ENCODE data around the gene MRPS17. TPM values are rescaled to one million over a fixed set of nuclear protein-coding genes. Genes with fewer than 3 reads are reported as not detected.
A peak's percentile ranks its signal among the peaks of the same experiment; 100 is the strongest.

The MRPS17 gene
- total and polyA plus RNA-seq, 12 donors, result 10.4 to 28.3 (median 14.5) TPM

GRCh38 chr7:55970978-55971377, 19.3 kb downstream of the MRPS17 start:
- intact Hi-C loops (cut with DNase I), result no loop called here
- H3K36me3 ChIP-seq (replicated peaks in 1 of 2), result no peaks in the 10 kb centered on the region
- peak in 3 of 7 donors; percentile 27 to 41 (median 33) for DNase-seq

GRCh38 chr7:55973747-55974250, 22.1 kb downstream of the MRPS17 start:
- no peak for TF ChIP-seq CTCF (IDR thresholded peaks at IDR 0.05)
- TF ChIP-seq POLR2A (IDR thresholded peaks at IDR 0.05), result no peak
- Histone ChIP-seq H3K27ac (no peak overlapping the region), H3K4me1 (replicated peaks in 1 of 2) (peaks cover 10% of the 10 kb centered on the region in 2 donors), H3K27me3 (no peaks in the 10 kb centered on the region), H3K4me3 (no peak overlapping the region), H3K36me3 (replicated peaks in 1 of 2) (peaks cover 0 to 6% of the 10 kb centered on the region in 2 donors), H3K9me3 (replicated peaks in 1 of 3) (no peaks in the 10 kb centered on the region)
- WGBS, 4 donors, result 95 to 99% (median 96%) methylated on average over 7 of the region's 7 CpGs
- DNase-seq, result no peak
- intact Hi-C loops (cut with DNase I), result no loop called here

More at GRCh38 chr7:55970978-55971377, 19.3 kb downstream of the MRPS17 start:
- Histone ChIP-seq H3K4me1 (replicated peaks in 1 of 2) (peaks cover 20 to 21% of the 10 kb centered on the region in 2 donors), H3K9me3 (replicated peaks in 1 of 3) (no peaks in the 10 kb centered on the region), H3K27ac (peak overlapping the region in 1 of 5 donors; percentile 21), H3K27me3 (no peaks in the 10 kb centered on the region), H3K4me3 (no peak overlapping the region)
- TF ChIP-seq POLR2A (IDR thresholded peaks at IDR 0.05) (no peak), CTCF (IDR thresholded peaks at IDR 0.05) (no peak)
- 48 to 57% (median 51%) methylated on average over 8 of the region's 8 CpGs for WGBS, 4 donors

- no peak for DNase-seq
- no peak for TF ChIP-seq CTCF (IDR thresholded peaks at IDR 0.05)
- TF ChIP-seq POLR2A (IDR thresholded peaks at IDR 0.05), result no peak
- H3K27me3 ChIP-seq, result no peaks in the 10 kb centered on the region
- no peaks in the 10 kb centered on the region for H3K9me3 ChIP-seq (replicated peaks in 1 of 3)
- peaks cover 0 to 29% of the 10 kb centered on the region in 2 donors for H3K36me3 ChIP-seq (replicated peaks in 1 of 2)
- peaks cover 3 to 4% of the 10 kb centered on the region in 2 donors for H3K4me1 ChIP-seq (replicated peaks in 1 of 2)
- H3K4me3 ChIP-seq, result no peak overlapping the region
- 75 to 82% (median 80%) methylated on average over 7 of the region's 7 CpGs for WGBS, 4 donors
- intact Hi-C loops (cut with DNase I), result no loop called here
- no peak overlapping the region for H3K27ac ChIP-seq
Observed at GRCh38 chr7:55975988-55976633, 24.4 kb downstream of the MRPS17 start.

GRCh38 chr7:55977831-55978230, 26.2 kb downstream of the MRPS17 start:
- Histone ChIP-seq H3K4me1 (replicated peaks in 1 of 2) (no peaks in the 10 kb centered on the region), H3K27ac (no peak overlapping the region), H3K27me3 (no peaks in the 10 kb centered on the region), H3K9me3 (replicated peaks in 1 of 3) (no peaks in the 10 kb centered on the region), H3K4me3 (no peak overlapping the region), H3K36me3 (replicated peaks in 1 of 2) (peaks cover 0 to 46% of the 10 kb centered on the region in 2 donors)
- WGBS, 4 donors, result 67 to 71% (median 69%) methylated on average over 4 of the region's 4 CpGs
- peak in 4 of 7 donors; percentile 18 to 61 (median 39) for DNase-seq
- intact Hi-C loops (cut with DNase I), result no loop called here
- no peak for TF ChIP-seq POLR2A (IDR thresholded peaks at IDR 0.05)
- TF ChIP-seq CTCF (IDR thresholded peaks at IDR 0.05), result no peak

Data from adrenal gland (tissue), 12 donors.